COLO829 (cell line): Measurements from ENCODE around the gene FOXF1.

ENCODE experiments used
- DNase-seq: peaks from one replicate; pipeline ENCODE4 v3.0.0; 2012; ENCODE audit warnings: low spot score

Gene FOXF1

GRCh38 chr16:86505185-86505898 lies 5.0 kb upstream of the FOXF1 start:
- no peak for DNase-seq

DNA sequence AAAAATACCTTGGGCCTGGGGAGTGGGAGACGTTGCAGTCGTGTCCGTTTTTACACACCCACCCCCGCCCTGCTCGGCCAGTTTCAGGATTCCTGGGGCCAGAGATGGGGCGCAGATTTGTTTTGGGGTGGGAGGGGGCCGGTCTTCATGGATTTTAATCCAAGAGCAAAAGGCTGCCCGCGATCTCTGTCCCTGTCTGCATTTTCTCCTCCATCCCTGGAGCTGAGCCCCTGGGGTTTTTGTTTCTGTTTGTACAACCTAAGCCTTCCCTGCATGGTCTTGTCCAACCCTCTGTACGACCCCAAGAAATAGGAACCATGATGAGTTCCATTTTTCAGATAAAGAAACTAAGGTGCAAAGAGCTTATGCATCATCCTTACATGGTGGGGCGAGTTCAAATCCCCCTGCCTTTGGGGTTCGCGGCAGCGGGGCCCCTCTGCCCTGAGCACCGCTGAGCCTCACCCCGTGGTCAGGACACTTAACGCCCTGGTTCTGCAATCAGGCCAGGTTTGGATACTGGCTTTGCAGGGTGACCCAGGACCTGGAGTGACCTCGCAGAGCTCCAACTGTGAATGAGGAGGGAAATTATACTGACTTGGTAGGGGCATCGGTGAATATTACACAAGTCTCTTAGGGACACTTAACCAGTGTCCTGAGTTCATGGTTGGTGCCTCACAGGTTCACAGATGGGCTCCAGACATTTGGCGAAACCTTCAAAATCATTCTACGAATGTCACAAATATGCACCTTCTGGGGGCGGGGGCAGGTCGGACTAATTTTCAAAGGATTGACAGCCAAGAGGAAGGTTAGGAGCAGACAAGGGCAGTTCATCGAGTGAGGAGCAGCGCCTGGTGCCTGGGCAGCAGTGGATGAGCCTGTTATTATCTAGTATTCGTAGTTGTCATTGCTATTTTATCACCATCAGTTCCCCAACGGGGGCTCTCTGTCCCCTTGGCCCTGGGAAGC lies 4.1 kb upstream of the FOXF1 start:
- no peak for DNase-seq

DNA sequence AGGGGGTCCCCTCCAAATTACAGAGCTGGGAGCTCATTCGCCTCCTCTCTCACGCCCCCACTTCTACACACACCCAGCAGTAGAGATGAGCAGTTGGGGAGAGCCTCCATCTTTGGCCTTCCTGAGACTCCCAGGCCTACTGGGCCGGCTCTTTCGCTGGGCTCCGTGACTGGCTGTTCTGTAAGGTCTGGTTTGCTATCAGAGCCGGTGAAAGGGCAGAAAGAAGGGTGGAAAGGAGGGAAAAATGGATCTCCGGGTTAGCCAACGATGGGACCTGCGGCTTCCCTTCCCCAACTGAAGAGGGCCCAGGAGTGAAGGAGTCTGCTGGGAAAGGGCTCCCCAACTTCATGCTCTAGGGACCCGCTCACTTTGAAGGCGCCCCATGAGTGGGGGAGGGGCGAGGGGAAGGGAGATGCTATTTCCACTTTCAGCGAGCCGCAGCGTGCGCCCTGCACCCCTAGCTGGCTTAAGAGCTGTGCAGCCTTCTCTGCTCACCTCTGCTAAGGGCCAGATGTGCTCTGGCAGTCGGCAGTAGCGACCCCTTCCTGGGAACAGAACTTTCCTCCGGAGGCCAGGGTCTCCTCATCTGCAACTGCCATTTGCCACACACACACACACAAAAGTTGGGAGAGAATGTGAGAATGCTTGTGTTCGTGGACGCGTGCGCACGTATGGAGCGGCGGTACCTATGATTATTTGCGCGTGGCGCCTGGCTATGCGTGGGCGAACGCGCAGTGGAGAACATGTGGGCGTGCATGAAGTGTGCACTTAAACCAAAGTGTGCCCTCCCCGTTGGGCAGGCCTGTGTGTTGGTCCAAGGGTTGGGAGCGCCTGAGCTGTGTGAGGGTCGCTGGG lies 2.9 kb upstream of the FOXF1 start:
- DNase-seq = no peak

GRCh38 chr16:86508028-86508946 lies 2.0 kb upstream of the FOXF1 start:
- no peak for DNase-seq

DNA sequence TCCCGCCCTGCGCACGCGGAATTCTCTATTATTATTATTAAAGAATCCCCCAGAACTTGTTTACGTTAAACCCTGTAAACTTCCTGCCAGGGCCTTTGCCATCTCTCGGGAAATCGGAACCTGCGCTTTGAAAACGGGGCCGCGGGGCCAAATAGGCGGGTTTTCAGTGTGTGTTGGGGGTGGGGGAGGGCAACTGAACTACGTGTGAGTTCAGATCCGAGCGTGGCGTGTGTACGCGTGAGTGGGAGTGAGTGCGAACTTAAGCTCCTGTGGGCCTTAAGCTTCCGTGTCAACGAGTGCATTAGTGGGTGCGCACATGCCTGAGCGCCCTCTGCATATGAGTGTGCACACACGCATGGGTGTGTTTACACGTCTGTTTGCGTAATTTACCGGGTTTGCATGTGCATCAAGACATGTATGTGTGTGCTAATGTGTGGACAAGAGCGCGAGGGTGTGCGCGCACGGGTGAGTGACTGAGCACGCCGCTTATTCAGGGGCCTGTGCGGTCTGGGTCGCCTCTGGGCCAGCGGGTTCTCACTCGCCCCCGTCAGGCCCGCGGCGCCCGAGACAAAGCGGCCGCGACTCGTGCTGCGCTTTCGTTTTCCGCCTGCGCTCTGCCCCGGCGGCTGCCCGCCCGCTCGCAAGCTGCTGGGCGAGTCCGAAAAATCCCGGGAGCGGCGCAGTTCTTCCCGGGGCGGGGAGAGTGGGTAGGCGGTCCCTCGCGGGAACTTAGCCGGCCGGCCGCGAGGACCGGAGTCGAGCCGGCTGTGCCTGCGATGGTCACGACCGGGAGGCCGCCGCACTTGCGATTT lies 1.2 kb upstream of the FOXF1 start:
- DNase-seq = no peak

DNA sequence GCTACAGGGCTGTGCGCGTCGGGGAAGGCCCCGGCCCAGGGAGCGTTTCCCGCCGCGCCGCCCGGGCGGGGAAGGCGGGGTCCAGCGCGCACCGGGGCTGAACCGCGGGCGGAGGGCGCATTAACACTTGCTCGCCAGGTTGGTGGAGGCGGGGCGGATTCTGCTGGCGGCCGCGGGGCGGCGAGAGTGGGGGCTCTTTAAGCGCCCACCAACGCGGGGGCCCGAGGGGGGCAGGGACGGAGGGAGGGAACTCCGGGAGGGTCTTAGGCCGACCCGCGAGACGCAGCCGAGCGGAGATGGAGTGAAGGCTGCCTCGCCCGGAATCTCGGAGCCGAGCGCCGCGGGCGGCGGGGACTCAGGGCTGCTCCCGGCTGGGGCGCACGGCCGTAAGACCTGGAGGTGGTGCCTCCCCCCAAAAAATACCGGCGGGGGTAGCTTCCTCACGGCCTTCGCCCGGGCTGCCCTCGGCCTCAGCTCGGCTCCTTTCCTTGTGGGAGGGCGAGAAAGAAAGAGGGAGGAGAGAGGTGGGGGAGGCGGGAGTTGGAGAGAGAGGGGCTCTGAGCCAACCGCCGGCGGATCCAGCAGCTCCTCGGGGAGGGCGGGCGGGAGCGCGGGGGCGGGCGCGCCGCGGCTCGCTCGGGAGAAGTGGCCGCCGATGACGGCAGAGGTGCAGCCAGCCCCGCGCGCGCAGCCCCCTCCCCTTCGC lies 415 bp upstream of the FOXF1 start:
- no peak for DNase-seq

GRCh38 chr16:86511317-86512161 lies 1.2 kb downstream of the FOXF1 start:
- DNase-seq = no peak

GRCh38 chr16:86512301-86512859 lies 2.1 kb downstream of the FOXF1 start:
- DNase-seq = no peak

DNA sequence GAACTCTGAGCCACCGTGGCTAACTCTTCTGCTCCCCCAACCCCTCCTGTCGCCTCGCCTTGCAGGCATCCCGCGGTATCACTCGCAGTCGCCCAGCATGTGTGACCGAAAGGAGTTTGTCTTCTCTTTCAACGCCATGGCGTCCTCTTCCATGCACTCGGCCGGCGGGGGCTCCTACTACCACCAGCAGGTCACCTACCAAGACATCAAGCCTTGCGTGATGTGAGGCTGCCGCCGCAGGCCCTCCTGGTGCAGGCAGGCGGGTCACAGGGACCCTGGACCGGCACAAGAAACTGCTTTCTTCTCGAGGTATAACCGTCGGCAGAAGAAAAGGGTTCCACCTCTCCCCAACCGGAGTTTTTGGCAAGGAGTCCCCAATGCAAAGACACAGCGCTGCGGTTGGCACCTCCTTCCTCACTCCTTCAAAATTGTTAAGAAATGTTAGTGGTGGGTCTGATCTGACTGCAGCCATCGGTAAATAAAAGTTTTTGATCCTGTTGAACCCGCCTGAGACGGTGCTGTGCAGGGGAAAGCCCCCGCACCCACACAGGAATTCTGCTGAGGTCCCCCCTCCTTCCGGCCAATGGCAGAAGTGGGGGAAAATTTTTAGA lies 2.6 kb downstream of the FOXF1 start:
- no peak for DNase-seq

DNA sequence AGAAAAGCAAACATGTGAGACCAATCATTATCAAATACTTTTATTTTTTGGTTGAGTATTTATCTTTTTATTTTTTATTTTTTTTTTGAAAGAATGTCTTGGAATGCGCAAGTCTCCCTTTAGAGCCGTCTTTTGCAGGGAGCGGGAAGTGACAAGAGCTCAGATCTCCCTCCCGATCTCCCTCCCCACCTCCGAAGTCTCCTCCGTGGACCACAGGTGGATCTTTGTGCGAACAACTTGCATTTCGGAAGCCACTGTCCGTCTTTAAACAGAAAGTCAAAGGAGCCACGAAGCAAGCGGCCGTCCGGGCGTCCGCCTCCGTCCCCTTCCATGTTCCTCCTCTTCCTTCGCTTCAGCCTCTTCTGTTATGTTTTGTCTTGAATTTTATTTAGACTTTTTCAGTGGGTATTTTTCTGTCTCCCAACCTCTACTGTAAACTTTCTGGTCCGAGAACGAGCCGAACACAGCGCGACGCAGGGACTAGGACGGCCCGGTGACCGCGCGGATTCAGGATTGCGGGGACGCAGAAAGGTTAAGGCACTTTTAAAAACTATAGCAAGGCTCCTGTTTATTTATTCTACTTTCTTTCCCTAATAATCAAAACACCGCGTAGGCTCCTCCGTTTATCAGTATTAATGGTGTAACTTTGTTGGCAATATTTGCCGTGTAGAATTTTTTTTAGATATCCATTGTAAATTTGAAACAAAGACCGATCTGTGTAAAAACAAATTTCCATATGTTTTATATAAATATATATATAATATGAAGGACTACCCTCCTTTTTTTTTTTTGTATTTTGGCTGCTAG lies 3.3 kb downstream of the FOXF1 start:
- DNase-seq = no peak

DNA sequence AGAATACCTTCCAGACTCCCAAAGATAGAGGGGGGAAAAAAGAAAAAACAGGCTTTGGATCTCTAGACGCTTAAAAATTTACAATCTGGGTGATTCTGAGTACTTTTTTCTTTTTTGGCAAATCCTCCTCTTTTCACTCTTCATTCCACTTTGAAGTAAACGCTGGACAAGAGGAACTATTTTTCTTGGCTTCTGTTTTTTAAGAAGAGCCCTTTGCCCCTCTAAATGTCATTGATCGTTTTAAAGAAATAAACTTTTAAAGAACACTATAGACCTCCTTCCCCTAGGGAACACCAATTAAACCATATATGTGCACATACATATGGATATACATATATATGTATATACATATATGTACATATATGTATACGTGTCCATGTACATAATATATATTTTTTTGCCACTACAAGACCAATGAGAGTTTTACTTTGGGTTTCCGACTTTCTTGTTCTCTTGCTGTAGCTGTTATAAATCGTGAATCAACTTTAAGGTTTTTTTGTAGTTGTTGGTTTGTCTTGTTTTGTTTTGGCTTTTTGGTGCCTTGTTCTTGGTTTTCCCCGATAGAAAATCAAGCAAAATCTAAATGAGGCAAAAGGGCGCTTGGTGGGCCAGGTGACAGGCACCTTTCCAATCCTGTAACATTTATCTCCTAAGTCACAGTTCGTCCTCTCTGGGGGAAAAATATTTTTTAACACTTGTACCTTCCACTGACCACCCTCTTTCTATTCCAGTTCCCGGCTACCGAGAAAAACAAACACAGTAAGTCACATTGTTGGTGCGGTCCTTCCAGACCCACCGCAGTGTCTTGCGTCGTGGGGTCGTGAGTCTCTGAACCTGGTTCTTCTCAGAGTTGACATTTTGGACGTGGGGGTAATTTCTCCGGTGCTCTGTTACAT lies 4.4 kb downstream of the FOXF1 start:
- no peak for DNase-seq

DNA sequence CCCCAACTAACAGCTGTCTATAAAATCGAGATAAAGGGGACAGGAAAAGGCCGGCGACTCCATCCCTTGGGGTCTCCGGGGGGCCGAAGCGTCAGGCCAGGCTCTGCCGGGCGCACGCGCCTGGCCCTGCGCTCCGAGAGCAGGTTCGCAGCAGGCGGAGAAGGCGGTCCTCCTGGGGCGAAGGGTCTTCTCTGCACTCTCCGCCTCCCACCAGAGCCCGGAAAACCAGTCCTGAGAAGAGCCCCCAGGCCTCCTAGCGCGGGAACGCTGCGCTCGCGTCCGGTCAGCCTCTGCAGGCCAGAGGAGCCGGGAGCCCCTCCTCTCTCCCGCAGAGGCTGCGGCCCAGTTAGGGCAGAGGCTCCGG lies 5.1 kb downstream of the FOXF1 start:
- no peak for DNase-seq

DNA sequence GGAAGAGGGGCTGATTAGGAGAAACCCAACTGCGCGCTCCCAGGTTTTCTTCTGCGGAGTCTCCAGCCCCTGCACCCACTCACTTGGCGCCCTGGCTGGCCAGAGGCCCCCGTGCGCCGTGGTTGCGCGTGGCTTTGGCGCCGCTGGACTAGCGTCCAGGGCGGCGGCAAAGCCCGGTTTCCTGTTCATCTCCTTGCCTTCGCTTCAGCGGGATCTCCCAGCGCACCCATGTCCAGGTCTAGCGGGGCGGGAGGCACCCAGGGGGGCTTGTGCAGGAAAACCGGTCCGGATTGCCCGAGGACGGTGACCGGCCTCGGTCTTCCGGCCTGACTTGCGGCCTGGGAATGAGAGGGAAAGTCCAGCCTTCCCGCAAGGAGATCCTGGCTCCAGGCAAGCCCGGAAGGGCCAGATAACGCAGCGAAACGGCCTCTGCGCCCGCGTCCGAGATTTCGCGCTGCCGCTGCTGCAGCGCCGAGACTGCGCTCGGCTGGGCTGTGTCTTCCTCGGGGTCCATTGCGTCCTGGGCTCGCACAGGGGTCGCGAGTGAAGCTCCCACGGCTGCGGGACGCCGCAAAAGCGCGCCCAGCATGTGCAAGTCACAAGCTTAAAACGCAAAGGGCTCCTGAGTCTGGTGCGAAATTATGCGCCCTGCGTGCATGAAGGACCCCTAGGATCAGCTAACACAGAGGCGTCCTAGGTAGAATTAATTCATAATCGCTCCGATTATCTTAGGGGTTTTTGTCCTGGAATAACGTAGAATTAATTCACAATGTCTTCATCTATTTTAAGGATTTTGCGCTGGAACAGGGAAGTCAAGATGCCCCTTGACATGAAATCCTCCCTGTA lies 5.7 kb downstream of the FOXF1 start:
- DNase-seq = no peak

GRCh38 chr16:86516623-86517003 lies 6.3 kb downstream of the FOXF1 start:
- DNase-seq = no peak

DNA sequence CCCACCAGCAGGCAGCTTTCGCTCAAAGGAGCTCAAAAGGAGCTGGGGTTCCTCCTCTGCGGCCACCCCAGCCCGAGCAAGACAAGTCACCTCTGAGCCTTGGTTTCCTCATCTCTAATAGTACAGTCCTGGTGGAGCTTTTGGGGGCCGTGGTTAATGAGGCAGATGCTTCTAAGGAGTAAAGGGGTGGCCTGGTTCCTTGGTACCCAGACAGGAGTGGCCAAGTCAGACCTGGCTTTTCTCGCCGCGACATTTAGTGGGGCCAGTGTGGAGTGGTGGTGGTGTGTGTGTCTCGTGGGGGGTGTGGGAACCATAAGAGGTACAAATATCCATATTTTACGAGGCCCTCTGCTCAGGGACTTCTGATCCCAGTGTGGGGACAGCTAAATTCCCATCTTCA lies 6.7 kb downstream of the FOXF1 start:
- DNase-seq = no peak
